ENCODE results near the gene RDH16.
A peak's percentile ranks its signal among the peaks of the same experiment; 100 is the strongest.
"Not testable (repeated sequence)": the region's sequence is repeated elsewhere in the genome, so short reads cannot be mapped to it uniquely, and the experiment has no call there.

RDH16 gene

DNA sequence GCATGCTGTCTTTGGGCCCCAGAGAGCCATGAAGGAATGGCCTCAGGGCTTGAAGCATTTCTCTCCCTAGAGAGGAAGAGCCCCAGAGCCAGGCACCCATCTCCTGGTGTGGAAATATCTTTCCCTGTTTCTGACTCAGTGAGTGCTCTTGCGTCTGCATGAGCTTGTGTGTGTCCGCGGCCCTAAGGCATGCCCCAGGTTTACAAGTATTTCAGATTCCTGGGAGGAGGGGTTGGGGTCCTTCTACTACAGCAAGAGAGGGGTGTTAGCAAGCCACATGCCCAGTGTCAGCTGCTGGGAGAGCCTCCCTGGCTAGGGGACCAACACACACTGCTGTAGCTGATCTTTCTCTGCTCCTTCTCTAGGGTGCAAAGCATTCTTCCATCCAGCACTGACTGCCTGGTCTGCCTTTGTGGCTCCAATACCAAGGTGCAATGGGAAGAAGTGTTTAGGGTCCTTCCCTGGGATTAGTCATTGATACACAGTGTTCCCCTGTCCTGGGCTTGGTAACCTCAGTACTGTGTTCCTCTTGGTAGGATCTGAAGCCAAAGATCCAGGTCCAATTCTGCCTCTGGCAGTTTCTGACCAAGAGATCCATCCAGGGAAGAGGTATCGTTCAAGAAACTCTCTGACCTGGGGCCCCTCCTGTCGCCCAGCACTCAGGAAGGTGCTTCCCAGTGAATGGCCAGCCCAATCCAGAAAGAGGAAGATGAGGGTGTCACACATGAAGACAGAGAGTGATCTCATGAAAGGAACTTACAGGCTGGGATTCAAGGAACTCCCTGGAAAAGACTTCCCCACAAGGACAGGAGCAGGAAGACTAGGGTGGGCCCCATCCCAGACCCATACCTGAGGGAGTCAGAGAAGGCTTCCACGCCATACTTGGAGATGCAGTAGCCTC is 3.1 kb downstream of the RDH16 start:
- DNase-seq (ENCODE audit: low read depth): no peak

DNA sequence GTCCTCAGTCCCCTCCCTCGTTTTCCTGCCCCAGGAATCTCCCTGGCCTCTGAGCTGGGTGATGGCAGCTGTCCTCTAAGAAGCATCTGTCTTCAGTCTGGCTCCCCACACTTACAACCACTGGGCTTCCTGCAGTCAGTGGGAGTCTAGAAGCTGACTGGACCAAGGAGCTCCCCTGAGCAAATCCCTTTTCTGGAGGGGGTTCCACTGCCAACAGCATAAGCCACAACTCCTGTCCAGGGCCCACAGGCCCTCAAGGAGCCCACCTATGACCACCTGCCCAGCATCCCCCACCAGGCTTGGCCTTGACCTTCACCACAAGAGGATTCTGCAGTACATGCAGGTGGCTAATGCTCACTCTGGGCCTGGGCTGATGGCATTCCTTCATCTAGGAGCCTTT is 4.1 kb downstream of the RDH16 start:
- DNase-seq (ENCODE audit: low read depth): no peak

DNA sequence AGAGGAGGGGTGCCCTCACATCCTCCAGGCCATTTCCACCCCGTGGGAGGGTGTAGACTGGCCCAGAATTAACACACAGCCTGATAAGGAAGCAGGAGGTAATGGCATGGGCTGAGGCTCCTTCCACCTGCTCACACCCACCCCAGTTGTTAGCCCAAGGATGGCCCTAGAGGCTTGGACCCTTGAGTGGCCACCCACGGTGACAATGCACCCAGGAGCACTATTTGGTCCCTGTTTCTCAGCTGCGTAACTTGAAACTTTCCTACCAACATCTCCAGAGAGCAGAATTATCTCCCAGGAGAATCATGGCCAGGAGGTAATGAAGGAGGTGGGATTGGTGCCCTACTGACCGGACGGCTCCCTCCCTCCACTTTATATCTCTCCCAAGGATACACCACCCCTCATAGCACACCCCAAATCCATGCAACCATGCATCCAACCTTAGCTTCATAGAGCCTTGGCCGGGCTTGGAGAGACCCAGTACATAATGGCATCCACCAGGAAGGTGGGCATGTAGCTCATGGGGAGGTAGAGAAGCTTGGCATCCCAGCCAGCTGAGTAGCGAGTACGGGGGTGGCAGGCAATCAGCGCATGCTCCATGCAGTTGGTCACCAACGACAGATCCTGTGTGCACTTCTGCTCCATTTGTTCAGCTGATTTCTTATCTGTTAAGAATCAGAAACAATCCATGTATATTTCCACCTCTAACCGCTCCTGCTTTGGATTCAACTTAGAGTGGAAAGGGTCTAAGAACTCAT is 5.6 kb downstream of the RDH16 start:
- DNase-seq (ENCODE audit: low read depth): no peak

DNA sequence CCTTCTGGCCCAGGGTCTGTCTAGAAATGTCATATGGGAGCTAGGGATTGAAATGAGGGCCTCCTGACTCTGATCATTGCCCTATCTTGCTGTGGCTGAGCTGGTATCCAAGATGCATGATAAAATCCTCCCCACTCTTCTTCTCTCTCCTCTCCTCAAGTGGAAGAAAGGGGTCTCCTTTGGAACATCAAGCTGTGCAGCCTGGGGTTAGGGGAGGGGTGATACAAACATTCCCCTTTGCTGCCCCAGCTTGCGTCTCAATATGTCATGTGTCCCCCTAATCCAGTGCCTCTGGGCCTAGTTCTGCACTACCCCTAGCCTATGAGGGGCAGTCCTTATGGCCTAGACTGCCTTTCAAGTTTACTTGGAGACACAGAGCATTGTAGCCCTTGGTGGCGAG is 8.5 kb downstream of the RDH16 start:
- DNase-seq (ENCODE audit: low read depth): no peak

DNA sequence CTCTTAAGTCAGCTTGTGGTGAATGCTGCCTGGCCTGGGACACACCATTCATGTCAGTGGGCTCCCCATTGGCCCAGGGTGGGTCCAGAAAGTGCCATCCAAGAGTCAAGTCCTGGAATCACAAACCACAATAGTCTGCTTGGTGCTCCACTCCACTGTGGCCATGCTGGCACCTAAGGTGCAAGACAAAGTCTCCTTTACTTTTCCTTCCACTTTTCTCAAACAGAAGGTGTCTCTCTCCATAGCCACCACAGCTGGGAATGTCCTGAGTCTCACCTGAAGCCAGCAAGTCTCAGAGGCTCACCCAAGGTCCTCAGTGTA is 9.0 kb downstream of the RDH16 start:
- DNase-seq (ENCODE audit: low read depth): no peak

DNA sequence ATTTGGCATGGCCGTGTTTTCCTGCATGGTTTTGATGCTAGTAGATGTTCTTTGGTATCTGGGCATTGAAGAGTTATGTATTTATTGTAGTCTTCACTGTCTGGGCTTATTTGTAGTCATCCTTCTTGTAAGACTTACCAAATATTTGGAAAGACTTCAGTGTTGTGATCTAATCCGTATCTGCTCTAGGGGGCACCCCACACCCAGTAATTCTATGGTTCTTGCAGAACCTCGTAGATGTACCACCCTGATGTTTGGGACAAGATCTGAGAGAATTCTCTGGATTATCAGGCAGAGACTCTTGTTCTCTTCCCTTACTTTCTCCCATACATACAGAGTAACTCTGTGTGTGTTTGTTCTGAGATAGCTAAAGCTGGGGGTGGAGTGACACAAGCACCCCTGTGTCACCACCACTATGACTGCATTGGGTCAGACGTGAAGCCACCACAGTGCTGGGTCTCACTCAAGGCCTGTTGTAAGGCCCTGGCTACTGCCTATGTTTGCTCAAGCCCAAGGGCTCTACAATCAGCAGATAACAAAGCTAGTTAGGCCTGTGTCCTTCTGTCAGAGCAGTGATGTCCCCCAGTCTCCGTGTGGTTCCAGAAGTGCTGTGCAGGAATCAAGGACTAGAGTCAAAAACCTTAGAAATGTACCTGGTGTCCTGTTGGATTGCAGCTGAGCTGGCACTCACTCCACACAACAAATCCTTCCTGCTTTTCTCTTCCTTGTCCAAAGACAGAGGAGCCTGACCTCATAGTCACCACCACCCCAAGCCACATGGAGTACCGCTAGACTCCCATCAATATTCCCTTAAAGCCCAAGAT is 9.6 kb downstream of the RDH16 start:
- peak; percentile 39 for DNase-seq (ENCODE audit: low read depth)

DNA sequence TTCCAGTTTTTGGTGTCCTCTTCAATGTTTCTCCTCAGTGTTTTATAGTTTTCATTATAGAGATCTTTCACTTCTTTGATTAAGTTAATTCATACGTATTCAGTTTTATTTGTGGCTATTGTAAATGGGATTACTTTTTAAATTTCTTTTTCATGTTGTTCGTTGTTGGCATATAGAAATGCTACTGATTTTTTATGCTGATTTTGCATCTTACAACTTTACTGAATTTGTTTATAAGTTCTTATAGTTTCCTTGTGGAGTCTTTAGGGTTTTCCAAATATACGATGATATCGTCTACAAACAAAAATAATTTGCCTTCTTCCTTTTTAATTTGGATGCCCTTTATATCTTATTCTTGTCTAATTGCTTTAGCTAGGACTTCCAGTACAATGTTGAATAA is 13.5 kb downstream of the RDH16 start:
- DNase-seq (ENCODE audit: low read depth): no peak

DNA sequence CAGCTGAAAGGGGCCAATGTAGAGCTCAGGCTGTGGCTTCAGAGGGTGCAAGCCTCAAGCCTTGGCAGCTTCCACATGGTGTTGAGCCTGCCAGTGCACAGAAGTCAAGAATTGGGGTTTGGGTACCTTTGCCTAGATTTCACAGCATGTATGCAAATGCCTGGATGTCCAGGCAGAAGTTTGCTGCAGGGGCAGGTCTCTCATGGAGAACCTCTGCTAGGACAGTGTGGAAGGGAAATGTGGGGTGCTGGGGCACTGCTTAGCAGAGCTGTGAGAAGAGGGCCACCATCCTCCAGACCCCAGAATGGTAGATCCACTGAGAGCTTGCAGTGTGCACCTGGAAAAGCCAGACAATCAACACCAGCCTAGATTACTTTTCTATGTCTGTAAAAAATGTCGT is 14.0 kb downstream of the RDH16 start:
- DNase-seq (ENCODE audit: low read depth): not testable (repeated sequence)

DNA sequence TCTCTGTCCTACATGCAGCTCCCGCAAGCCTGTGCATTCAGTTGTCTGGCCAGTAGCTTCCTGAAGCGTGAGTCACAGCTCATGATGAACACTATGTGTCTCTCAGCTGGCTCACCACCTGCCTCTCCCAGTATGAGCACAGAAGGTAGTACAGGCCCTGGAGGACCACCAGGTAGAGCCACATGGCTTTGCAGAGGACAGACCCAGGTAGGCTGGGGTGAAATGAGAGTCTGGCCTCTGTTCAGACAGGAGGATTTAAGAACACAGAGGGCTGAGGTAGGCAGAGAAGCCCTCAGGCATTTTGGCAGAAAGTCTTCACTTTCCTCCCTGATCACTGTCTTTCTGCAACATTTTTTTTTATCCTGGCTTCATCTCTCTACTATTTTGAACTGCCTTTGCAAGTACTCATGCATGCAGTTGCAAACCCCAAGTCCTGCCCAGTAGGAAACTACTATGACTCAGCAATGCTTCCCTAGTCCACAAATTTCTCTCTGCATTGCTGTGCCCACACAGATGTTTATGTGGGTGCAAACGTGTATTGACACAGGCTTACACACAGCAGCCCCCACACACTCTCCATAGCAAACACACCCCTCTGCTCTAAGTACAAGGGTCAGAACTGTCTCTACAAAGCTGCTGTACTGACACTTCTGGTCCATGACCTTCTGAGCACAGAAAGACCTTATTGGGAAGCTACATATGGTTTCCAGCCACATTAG is 15.9 kb downstream of the RDH16 start:
- DNase-seq (ENCODE audit: low read depth): peak; percentile 59

DNA sequence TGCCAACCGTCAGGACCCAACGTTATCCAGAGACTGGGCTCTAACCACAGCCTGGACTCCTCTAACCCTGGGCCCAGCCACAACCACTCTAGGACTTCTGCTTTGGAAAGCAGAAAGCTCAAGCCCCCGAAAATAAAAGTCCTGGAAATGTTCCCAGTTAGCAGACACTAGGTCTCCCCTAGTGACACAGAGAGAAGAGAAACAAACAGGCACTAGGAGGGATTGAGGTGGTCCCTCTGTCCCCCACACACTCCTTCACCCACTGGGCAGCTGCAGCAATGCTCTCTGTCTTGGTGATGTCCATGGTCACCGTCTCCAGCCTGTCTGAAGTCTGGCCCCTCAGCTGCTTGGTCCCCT is 16.5 kb downstream of the RDH16 start:
- DNase-seq (ENCODE audit: low read depth): not testable (repeated sequence)

DNA sequence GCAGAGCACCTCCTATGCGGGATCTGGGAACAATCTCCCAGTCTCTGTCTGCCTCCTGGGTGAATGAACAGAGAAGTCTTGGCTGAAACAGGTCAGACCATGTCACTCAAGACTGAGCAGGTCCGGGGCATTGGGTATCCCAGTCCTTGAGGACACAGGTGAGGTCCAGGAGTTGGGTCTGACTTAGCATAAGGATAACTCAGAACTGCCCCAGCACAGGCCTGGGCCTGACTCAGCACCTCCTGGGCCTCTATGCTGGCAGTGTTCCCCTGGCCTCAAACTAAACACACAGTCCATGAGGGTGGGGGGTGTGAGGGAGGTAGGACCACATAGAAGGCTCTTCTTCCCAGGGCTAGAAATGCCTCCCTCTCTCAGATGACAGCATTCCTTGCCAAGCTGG is 21.7 kb downstream of the RDH16 start:
- DNase-seq (ENCODE audit: low read depth): no peak

DNA sequence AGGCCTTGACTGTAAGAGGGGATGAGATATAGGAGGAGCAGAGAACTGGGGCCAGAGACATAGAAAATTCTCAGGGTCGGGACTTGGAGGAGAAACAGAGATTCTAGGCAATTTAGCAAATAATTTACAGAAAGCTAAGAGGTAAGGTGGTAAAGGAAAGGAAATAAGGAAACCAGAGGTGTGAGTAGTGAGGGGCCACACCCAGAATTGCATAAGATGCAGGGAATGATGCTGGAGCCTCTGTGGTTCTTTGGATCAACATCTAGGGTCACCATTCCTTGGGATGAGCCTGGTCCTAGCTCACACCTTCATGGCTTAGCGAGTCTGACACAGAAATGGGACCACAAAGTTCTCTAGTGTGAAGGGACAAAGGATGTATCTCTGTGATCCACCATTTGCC is 22.3 kb downstream of the RDH16 start:
- DNase-seq (ENCODE audit: low read depth): no peak

DNA sequence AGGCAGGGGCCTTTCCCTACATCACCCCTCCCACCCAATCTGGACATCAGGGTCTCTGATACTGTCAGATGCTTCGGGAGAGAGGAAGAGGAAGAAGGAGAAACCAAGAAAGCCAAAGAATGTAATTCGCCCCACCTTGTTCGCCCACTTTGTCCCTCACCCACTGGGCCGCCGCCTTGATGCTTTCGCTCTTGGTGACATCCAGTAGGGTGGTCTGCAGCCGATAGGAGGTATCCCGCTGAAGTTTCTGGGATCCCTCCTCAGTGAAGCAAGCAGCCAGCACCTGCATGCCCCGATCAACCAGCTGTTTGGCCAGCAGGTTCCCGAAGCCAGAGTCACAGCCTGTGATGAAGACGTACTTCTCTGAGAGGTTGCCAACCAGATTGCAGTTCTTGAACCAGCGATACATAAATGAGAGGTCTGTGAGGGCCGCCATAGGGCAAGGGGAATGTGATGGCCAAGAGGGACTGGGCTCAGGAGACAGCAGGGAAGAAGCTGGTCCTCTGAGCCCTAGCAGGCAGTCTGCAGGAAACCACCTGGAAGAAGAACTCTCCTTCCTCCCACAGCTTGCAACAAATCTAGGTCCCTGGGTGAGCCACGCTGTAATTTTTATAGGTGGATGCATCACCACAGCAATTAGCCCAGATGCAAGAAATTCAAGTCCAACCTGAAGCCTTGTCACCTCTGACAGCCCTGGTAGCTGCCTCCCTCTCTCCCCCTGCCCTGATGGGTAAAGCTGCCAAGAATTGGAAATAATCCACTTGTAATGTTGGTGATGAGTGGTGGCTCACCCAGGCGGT is 23.4 kb downstream of the RDH16 start, which contains the start of gene SDR9C7:
TSS of gene SDR9C7 (minus strand) at position 583 of the 800 bp plus-strand sequence. CDS start at position 436, 147 bp downstream.
- no peak for DNase-seq (ENCODE audit: low read depth)

DNA sequence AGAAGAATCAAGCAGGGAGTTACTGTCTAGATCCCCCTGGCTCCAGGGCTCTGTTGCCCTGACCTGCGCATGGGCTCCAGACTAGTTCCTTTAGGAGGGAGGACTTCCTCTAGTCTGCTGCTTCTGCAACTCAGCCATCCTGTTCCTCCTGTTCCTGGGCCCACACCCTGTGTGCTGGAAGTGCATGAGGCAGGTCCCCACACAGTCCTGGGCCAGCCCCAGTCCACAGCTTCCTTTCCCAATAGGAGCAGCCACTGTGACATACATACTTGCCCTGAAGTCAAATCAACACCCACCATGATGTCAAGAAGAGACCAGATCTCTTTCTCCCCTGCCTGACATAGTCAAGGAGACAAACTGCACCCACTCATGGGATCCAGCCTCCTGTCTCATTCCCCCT is 24.5 kb downstream of the RDH16 start:
- no peak for DNase-seq (ENCODE audit: low read depth)

DNA sequence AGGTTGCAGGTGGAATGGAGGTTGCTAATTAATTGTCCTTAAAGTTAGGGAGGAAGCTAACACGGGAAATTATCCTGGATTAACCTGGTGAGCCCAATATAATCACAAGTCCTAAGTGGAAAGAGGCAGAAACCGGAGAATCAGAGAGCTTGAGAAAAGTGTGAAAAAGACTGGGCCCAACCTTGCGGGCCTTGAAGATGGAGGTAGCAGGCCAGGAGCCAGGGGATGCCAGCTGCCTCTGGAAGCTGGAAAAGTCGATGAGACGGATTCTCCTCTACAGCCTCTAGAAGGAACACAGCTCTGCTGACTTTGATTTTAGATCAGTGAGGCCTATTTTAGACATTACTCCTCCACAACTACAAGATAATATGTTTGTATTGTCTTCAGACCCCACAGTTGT is 25.3 kb downstream of the RDH16 start:
- DNase-seq (ENCODE audit: low read depth): no peak

DNA sequence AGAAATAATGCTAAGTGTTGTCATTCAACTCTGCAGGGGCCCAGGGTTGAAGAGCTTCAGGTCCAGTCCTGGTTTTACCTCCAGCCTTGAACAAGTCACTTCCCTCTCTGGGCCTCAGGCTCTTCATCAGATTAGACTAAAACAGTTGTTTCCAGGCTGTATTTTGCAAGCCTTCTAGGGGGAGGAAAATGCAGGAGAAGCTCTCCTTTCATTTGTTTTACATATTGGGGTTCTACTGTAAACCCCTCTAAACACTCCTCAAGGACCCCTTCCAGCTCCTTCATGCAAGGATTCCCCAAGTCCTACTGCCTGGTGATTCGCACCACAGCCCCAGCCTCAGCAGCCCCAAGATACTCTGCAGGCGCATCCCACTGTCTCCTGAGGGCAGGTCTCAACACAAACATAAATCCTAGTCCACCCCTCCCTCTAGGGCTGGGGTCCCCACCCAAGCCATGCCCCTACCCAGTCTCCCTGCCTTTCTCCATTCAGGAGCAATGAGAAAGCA is 25.9 kb downstream of the RDH16 start:
- peak; percentile 60 for DNase-seq (ENCODE audit: low read depth)

DNA sequence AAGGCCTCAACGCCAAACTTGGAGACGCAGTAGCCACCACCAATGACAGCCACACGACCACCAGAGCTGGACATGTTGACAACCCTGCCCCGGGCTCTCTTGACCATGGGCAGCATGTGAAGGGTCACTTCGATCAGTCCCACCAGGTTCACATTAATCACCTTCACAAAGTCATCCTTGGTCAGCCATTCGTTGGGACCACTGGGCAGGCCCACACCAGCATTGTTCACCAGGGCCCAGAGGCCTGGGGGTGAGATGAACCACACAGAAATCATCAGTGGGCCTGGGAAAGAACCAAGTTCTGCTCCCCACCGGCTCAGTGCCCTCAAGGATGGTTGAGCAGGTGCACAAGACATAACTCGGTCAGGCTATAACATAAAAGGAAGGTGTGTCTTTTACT is 27.2 kb downstream of the RDH16 start:
- DNase-seq (ENCODE audit: low read depth): no peak

DNA sequence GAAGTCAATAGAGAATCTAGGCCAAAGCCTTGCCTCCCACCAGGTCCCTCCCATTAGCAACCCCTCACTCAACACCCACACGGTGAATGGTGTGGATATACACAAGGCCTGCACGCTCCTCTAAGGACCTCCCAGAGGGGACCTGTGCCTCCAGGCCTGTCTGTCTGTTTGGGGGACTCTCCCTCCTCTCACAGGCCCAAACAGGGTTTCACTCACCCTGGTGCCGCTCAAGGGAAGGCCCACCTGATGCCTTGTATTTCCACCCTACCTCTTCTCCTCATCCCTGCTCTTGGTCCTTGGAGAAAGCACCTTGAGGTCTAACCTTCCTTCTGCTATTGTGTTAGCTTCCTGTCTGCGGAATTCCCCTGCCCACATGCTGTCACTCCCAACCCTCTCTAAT is 27.6 kb downstream of the RDH16 start:
- no peak for DNase-seq (ENCODE audit: low read depth)

DNA sequence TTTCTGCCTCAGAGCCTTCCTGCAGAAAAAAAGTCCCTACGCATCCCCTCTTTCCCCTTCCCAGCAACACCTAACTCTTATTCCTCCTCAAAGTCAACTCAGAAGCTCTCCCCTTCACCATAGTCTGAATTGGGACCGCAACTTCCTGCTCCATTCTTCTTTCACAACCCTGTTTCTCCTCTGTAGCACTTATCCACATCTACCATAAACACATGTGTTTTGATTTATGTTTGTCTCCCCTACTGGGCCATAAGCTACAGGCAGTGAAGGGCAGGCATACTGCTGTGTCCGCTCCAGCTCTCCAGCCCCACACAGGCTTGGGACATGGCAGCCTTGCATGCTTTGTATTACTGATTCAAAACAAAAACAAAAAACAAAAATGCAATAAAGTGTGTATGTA is 29.1 kb downstream of the RDH16 start:
- no peak for DNase-seq (ENCODE audit: low read depth)

DNA sequence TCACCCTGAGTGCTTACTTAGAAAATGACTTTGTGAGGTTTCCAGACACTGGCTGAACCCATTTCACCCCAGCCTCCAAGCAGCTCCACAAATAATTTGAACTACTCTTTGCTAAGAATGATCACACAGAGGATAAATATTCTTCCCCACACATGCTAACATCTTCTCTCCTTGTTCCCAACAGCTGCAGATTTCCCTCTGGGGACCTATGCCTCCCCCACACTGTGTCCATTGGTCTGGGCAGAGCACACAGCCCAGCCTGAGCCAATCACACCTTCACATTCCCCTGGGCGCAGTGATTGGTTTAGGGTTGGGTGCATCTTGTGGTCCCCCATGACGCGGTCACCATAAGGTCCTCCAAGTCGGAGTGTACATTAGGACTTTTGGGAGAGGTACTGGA is 30.1 kb downstream of the RDH16 start:
- DNase-seq (ENCODE audit: low read depth): no peak

DNA sequence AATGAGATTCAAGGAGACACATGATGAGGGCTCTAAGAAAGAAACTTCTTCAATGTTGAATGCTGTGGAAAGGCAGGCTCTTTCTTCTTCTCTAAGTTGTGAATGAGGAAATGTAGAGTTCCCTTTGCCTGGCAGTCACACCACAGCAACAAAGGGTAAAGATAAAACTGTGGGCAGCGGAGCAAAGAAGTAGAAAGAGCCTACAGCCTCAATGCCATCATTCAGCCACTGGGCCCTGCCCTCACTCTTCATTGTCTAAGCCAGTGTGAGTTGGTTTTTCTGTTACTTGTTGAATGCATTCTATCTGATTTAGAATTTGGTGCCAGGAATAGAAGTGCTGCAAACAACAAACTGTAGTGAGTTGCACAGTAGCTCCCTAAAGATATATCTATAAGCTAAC is 35.4 kb downstream of the RDH16 start:
- no peak for DNase-seq (ENCODE audit: low read depth)

Data from ELR (cell line).